ENCODE measurements around the gene CELSR1. TPM values are rescaled to one million over a fixed set of nuclear protein-coding genes. Genes with fewer than 3 reads are reported as not detected.

CELSR1 gene
- total and polyA plus RNA-seq, 2 donors (not counting 1 experiment from before 2014, with no cell fraction given), result 30.2 to 34.8 TPM

GRCh38 chr22:46336119-46337078 lies 201.0 kb downstream of the CELSR1 start:
- H3K4me1 Mint-ChIP-seq, result peaks cover 23% of the 10 kb centered on the region
- H3K27ac ChIP-seq (ENCODE audit: low read length in 2 of 2), result peak overlapping the region in 1 of 2 donors; percentile 90
- H3K9me3 Mint-ChIP-seq (ENCODE audit: insufficient read depth), result no peaks in the 10 kb centered on the region
- H3K4me1 ChIP-seq (ENCODE audit: control insufficient read depth in 2 of 2, insufficient read depth in 2 of 2, low read length in 2 of 2), result peaks cover 13 to 16% of the 10 kb centered on the region in 2 donors
- CTCF ChIA-PET, result no interaction called here
- WGBS (ENCODE audit: insufficient coverage), result 13% methylated on average over 38 of the region's 42 CpGs
- ATAC-seq (ENCODE audit: low read depth), result no peak
- peaks cover 25% of the 10 kb centered on the region for H4K20me1 ChIP-seq (ENCODE audit: control insufficient read depth, insufficient read depth, low read length, poor library complexity, severe bottlenecking)
- no peak for DNase-seq
- peak overlapping the region; percentile 66 to 93 (median 88) for H3K4me3 ChIP-seq (ENCODE audit: control extremely low read depth in 1 of 5, extremely low read depth in 1 of 5, insufficient read depth in 1 of 5, low read depth in 2 of 5, low read length in 4 of 5)
- no peaks in the 10 kb centered on the region for H3K27me3 Mint-ChIP-seq
- peaks cover 7 to 28% of the 10 kb centered on the region in 2 experiments for H3K36me3 ChIP-seq (replicated peaks in 1 of 2; ENCODE audit: control extremely low read depth in 1 of 2, control insufficient read depth in 1 of 2, extremely low read depth in 1 of 2, insufficient read depth in 2 of 2, low read length in 1 of 2)
- H3K79me2 ChIP-seq (ENCODE audit: control insufficient read depth, insufficient read depth, low read length), result peaks cover 44% of the 10 kb centered on the region
- H3K9ac ChIP-seq (ENCODE audit: low read length), result peak overlapping the region; percentile 85
- H3K4me2 ChIP-seq (replicated peaks; ENCODE audit: low read depth, low read length, poor library complexity, severe bottlenecking), result peak overlapping the region; percentile 87
- peak overlapping the region; percentile 83 for H3K27ac Mint-ChIP-seq
- peaks cover 0 to 4% (median 0%) of the 10 kb centered on the region in 3 donors for H3K9me3 ChIP-seq (ENCODE audit: control extremely low read depth in 1 of 3, control insufficient read depth in 2 of 3, insufficient read depth in 1 of 3, low read length in 2 of 3)
- no peaks in the 10 kb centered on the region for H3K27me3 ChIP-seq (replicated peaks in 1 of 4; ENCODE audit: control extremely low read depth in 1 of 4, control insufficient read depth in 3 of 4, insufficient read depth in 4 of 4, low read length in 3 of 4)
- POLR2A ChIA-PET, result interaction anchor here (1.1 kb wide), 1 partner anchor 301 kb away, joined by 3 read pairs; no protein-coding TSS in a partner anchor
- peak overlapping the region; percentile 100 for H2AFZ ChIP-seq (ENCODE audit: insufficient read depth, low read depth, low read length, poor library complexity, severe bottlenecking)
- TF ChIP-seq EZH2 (IDR thresholded peaks at IDR 0.05; ENCODE audit: borderline replicate concordance, insufficient read depth, low read depth, low read length, poor library complexity, severe bottlenecking), result no peak
- TF ChIP-seq CTCF (IDR thresholded peaks at IDR 0.05), result no peak
- H3K4me3 Mint-ChIP-seq, result peak overlapping the region; percentile 91
- intact Hi-C loops (cut with micrococcal nuclease), result no loop called here
